ENCODE measurements around the gene PGM3. TPM values are rescaled to one million over a fixed set of nuclear protein-coding genes. Genes with fewer than 3 reads are reported as not detected.

Gene PGM3
- polyA plus RNA-seq, 3 donors from 2014 or later: 1.7 to 8.3 (median 7.8) TPM

- Mint-ChIP-seq H3K4me3 (no peak overlapping the region), H3K27ac (no peak overlapping the region), H3K4me1 (no peaks in the 10 kb centered on the region), H3K27me3 (ENCODE audit: low read depth in 3 of 3) (no peaks in the 10 kb centered on the region), H3K36me3 (peaks cover 23 to 62% (median 38%) of the 10 kb centered on the region in 3 donors), H3K9me3 (no peaks in the 10 kb centered on the region)
- DNase-seq: no peak
These were observed 67.6 kb downstream of the PGM3 start for GRCh38 chr6:83125425-83125824.

- H3K36me3 Mint-ChIP-seq: peaks cover 26 to 62% (median 35%) of the 10 kb centered on the region in 3 donors
These were observed 68.5 kb downstream of the PGM3 start for GRCh38 chr6:83124553-83124952.

GRCh38 chr6:83119742-83120300, 73.2 kb downstream of the PGM3 start:
- H3K27me3 Mint-ChIP-seq (ENCODE audit: low read depth in 3 of 3): no peaks in the 10 kb centered on the region
- H3K27ac Mint-ChIP-seq: no peak overlapping the region
- H3K4me1 Mint-ChIP-seq: no peaks in the 10 kb centered on the region
- peaks cover 24 to 38% (median 26%) of the 10 kb centered on the region in 3 donors for H3K36me3 Mint-ChIP-seq
- no peaks in the 10 kb centered on the region for H3K9me3 Mint-ChIP-seq
- no peak overlapping the region for H3K4me3 Mint-ChIP-seq
- no peak for DNase-seq

More at GRCh38 chr6:83124553-83124952, 68.5 kb downstream of the PGM3 start:
- Mint-ChIP-seq H3K27me3 (ENCODE audit: low read depth in 3 of 3) (no peaks in the 10 kb centered on the region), H3K9me3 (no peaks in the 10 kb centered on the region), H3K4me1 (no peaks in the 10 kb centered on the region), H3K4me3 (no peak overlapping the region), H3K27ac (no peak overlapping the region)
- DNase-seq: no peak

- no peaks in the 10 kb centered on the region for H3K27me3 Mint-ChIP-seq (ENCODE audit: low read depth in 3 of 3)
- H3K4me1 Mint-ChIP-seq: no peaks in the 10 kb centered on the region
- H3K27ac Mint-ChIP-seq: no peak overlapping the region
- H3K36me3 Mint-ChIP-seq: peaks cover 16 to 30% (median 23%) of the 10 kb centered on the region in 3 donors
- no peaks in the 10 kb centered on the region for H3K9me3 Mint-ChIP-seq
- no peak overlapping the region for H3K4me3 Mint-ChIP-seq
- DNase-seq: no peak
These were observed 75.3 kb downstream of the PGM3 start for GRCh38 chr6:83117802-83118201.

Other genes starting within 250 kb of the PGM3 start
- 1 to 10 TPM; 3.1 to 4.1 (median 3.2) TPM for gene UBE3D, start 127.4 kb downstream of the PGM3 start, polyA plus RNA-seq
- 1 to 10 TPM; 2.3 to 4.7 (median 3.0) TPM for gene DOP1A, start 125.6 kb downstream of the PGM3 start, polyA plus RNA-seq
- gene RWDD2A, start 92 bp upstream of the PGM3 start, polyA plus RNA-seq: 1 to 10 TPM in 1 of 3 donors, under 1 TPM in 2; 0.82 to 3.3 (median 0.83) TPM
- gene ME1, start 237.8 kb upstream of the PGM3 start, polyA plus RNA-seq: under 1 TPM in 1 of 3 donors, not detected in 2; 0.38 TPM